T-cell (primary cell): Measurements from ENCODE around the gene TEKT3. TPM values are rescaled to one million over a fixed set of nuclear protein-coding genes. Genes with fewer than 3 reads are reported as not detected.

Source experiments
- ATAC-seq, 4 experiments: fragments of 200-7000 bp in 3 of 4; fragments of 150-1000 bp in 1 of 4; cut with Tn5 transposase; replicated peaks in 1 of 4; 1 replicate in 3 of 4; 2 replicates in 1 of 4; pipeline ENCODE4 v1.10.0; 2021; ENCODE audit warnings: moderate library complexity in 3 of 4, mild to moderate bottlenecking in 2 of 4, moderate number of reproducible peaks in 1 of 4
- CTCF ChIA-PET, 2 donors: fragments of 300-600 bp; sonication (Branson Sonifier 250); formaldehyde crosslinking; loops; one replicate each; lab custom pipeline; 2022; ENCODE audit warnings: antibody characterized with exemption in 2 of 2; lab: Charles Lee
- POLR2A ChIA-PET, 2 donors: fragments of 300-600 bp; sonication (Branson Sonifier 250); formaldehyde crosslinking; loops; one replicate each; lab custom pipeline; 2022; ENCODE audit warnings: antibody characterized with exemption in 2 of 2; lab: Charles Lee
- DNase-seq, 35 experiments: peaks; one replicate each; pipeline versions ENCODE4 v3.0.0 to v3.0.0-alpha.2; 2013 to 2023
- H3K27ac ChIP-seq: one replicate; pipeline ENCODE4 v1.5.1; 2013; ENCODE audit warnings: low read length
- H3K27me3 ChIP-seq, 2 experiments: replicated peaks in 1 of 2; 1 replicate in 1 of 2; 2 replicates in 1 of 2; pipeline versions ENCODE4 v1.6.1 to v1.7.0; 2013; ENCODE audit warnings: low read length in 1 of 2, mixed read lengths in 1 of 2; ENCODE audit not compliant: control insufficient read depth in 2 of 2, insufficient read depth in 2 of 2; ENCODE audit errors: extremely low read depth in 1 of 2
- H3K36me3 ChIP-seq, 2 donors: 1 replicate in 1 of 2; 2 replicates in 1 of 2; pipeline versions ENCODE4 v1.6.1 to v1.7.0; 2013; ENCODE audit warnings: low read length in 1 of 2; ENCODE audit not compliant: control insufficient read depth in 2 of 2, insufficient read depth in 1 of 2; ENCODE audit errors: extremely low read depth in 1 of 2
- H3K4me1 ChIP-seq, 2 experiments: 1 replicate in 1 of 2; 2 replicates in 1 of 2; pipeline versions ENCODE4 v1.6.1 to v1.7.0; 2013; ENCODE audit warnings: low read length in 2 of 2, mixed read lengths in 1 of 2; ENCODE audit not compliant: insufficient read depth in 2 of 2, control insufficient read depth in 1 of 2; ENCODE audit errors: extremely low read depth in 1 of 2
- H3K4me3 ChIP-seq, 2 donors: 1 replicate in 1 of 2; 2 replicates in 1 of 2; pipeline versions ENCODE4 v1.5.1 to v1.7.0; 2013; ENCODE audit warnings: mild to moderate bottlenecking in 2 of 2, low read length in 1 of 2, moderate library complexity in 1 of 2; ENCODE audit not compliant: control insufficient read depth in 1 of 2; ENCODE audit errors: extremely low read depth in 1 of 2
- H3K9me3 ChIP-seq: 2 replicates; pipeline ENCODE4 v1.7.0; 2013
- H3K27ac Mint-ChIP-seq, 2 donors: one replicate each; pipeline ENCODE4 v1.8.0; 2020 to 2021; ENCODE audit warnings: mild to moderate bottlenecking in 2 of 2, mixed read lengths in 2 of 2
- H3K27me3 Mint-ChIP-seq, 2 donors: one replicate each; pipeline ENCODE4 v1.8.0; 2021 to 2022; ENCODE audit warnings: mixed read lengths in 2 of 2
- H3K36me3 Mint-ChIP-seq: one replicate; pipeline ENCODE4 v1.8.0; 2021; ENCODE audit warnings: mixed read lengths
- H3K4me1 Mint-ChIP-seq, 3 donors: one replicate each; pipeline ENCODE4 v1.8.0; 2020 to 2022; ENCODE audit warnings: mixed read lengths in 3 of 3, mild to moderate bottlenecking in 1 of 3
- H3K4me3 Mint-ChIP-seq, 3 donors: one replicate each; pipeline ENCODE4 v1.8.0; 2020 to 2022; ENCODE audit warnings: mild to moderate bottlenecking in 3 of 3, mixed read lengths in 3 of 3, moderate library complexity in 3 of 3
- H3K9me3 Mint-ChIP-seq, 3 donors: one replicate each; pipeline ENCODE4 v1.8.0; 2020 to 2022; ENCODE audit warnings: mixed read lengths in 3 of 3
- WGBS: methylation state at CpG from one replicate; pipeline ENCODE4 v1.1.5; 2013; ENCODE audit warnings: missing lambda C conversion rate; ENCODE audit not compliant: insufficient coverage; 5-methylcytosine and 5-hydroxymethylcytosine counted together
- total RNA-seq, 35 experiments: library from RNA in 6 of 35; stranded (reverse) in 6 of 35; fragments of 120-200 nt in 1 of 35; gene quantifications; one replicate each; pipeline versions ENCODE4 v1.2.1 to v1.2.4 and lab custom pipeline; 2013 to 2026

Gene TEKT3
- total RNA-seq, 5 donors from 2014 or later (not counting 1 experiment from before 2014, with no cell fraction given), result 0.35 TPM; not detected in 4

DNA sequence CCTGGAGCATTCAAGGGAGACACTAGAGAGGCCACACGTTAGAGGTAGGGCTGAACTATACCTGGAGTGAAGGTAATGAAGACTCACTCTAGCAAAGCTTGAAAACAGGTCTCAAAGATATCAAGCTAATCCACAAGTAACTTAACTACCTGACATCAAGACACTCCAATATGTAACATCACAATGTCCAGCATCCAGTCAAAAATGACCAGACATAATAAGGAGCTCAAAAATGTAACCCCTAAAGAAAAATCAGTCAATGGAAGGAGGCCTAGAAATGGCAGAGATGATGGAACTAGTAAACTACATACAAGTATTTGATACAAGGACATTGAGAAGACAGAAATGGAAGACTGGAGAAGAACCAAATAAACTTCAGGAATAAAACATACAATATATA lies 6.0 kb downstream of the TEKT3 start:
- peaks cover 10 to 15% (median 13%) of the 10 kb centered on the region in 3 donors for H3K9me3 Mint-ChIP-seq
- H3K4me1 Mint-ChIP-seq, result no peaks in the 10 kb centered on the region
- DNase-seq (no peak), ATAC-seq (no peak)
- Histone ChIP-seq H3K27ac (no peak overlapping the region), H3K4me1 (no peaks in the 10 kb centered on the region), H3K9me3 (no peaks in the 10 kb centered on the region), H3K27me3 (peaks cover 7 to 12% of the 10 kb centered on the region in 2 experiments), H3K4me3 (no peak overlapping the region), H3K36me3 (no peaks in the 10 kb centered on the region)
- H3K36me3 Mint-ChIP-seq, result no peaks in the 10 kb centered on the region
- peaks cover 41 to 49% of the 10 kb centered on the region in 2 donors for H3K27me3 Mint-ChIP-seq
- no peak overlapping the region for H3K27ac Mint-ChIP-seq
- ChIA-PET CTCF (no interaction called here), POLR2A (no interaction called here)
- no CpG with 5 or more reads among the region's 1 CpG for WGBS
- H3K4me3 Mint-ChIP-seq, result no peak overlapping the region

DNA sequence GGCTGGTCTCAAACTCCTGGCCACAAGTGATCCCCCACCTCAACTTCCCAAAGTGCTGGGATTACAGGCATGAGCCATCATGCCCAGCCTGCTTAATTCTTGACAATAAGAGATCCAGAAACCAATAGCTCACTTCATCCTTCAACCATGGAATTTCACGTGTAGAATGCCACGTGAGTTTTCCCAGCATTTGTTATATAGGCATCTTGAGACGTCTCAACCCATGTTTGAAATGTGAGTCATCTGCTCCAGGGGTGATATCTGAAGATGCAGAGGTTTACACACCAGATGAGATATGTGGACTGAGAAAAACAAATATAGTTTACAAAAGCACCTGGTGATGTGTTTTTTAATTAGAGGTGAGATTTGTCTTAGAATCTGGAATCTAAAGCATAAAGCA lies 7.1 kb downstream of the TEKT3 start:
- Histone ChIP-seq H3K27ac (no peak overlapping the region), H3K36me3 (no peaks in the 10 kb centered on the region), H3K4me1 (no peaks in the 10 kb centered on the region), H3K27me3 (peaks cover 0 to 7% of the 10 kb centered on the region in 2 experiments), H3K9me3 (no peaks in the 10 kb centered on the region), H3K4me3 (no peak overlapping the region)
- WGBS, result 60% methylated on average over 1 of the region's 3 CpGs
- POLR2A ChIA-PET, result no interaction called here
- H3K9me3 Mint-ChIP-seq, result peaks cover 10 to 15% (median 13%) of the 10 kb centered on the region in 3 donors
- ATAC-seq (no peak), DNase-seq (no peak)
- CTCF ChIA-PET, result no interaction called here
- H3K27ac Mint-ChIP-seq, result no peak overlapping the region
- no peaks in the 10 kb centered on the region for H3K4me1 Mint-ChIP-seq
- peaks cover 37% of the 10 kb centered on the region in 2 donors for H3K27me3 Mint-ChIP-seq
- no peaks in the 10 kb centered on the region for H3K36me3 Mint-ChIP-seq
- no peak overlapping the region for H3K4me3 Mint-ChIP-seq

DNA sequence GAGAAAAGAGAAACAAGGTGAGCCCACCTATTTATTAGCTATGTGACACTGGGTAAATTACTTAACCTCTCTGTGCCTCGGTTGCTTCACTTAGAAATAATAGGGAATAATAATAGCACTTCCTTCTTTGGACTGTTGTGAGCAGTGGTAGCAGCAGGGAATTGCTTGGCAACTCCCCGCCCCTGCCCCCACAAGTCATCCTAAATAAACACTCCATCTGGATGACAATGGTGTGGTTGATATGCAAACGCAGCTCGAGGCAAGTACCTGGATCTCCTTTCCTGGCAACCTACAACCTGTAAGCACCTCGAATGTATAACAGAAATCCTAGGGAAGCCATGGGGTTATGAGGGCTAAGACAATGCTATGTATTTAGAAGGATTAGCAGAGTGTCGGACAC lies 9.1 kb downstream of the TEKT3 start:
- no peak for ATAC-seq
- Mint-ChIP-seq H3K36me3 (no peaks in the 10 kb centered on the region), H3K27me3 (peaks cover 33% of the 10 kb centered on the region in 2 donors), H3K9me3 (peaks cover 10 to 15% (median 13%) of the 10 kb centered on the region in 3 donors), H3K27ac (no peak overlapping the region), H3K4me3 (no peak overlapping the region), H3K4me1 (no peaks in the 10 kb centered on the region)
- Histone ChIP-seq H3K9me3 (no peaks in the 10 kb centered on the region), H3K36me3 (no peaks in the 10 kb centered on the region), H3K4me3 (no peak overlapping the region), H3K27me3 (peaks cover 0 to 7% of the 10 kb centered on the region in 2 experiments), H3K4me1 (no peaks in the 10 kb centered on the region), H3K27ac (no peak overlapping the region)
- POLR2A ChIA-PET, result no interaction called here
- WGBS, result no CpG with 5 or more reads among the region's 6 CpGs
- CTCF ChIA-PET, result no interaction called here
- DNase-seq, result no peak

DNA sequence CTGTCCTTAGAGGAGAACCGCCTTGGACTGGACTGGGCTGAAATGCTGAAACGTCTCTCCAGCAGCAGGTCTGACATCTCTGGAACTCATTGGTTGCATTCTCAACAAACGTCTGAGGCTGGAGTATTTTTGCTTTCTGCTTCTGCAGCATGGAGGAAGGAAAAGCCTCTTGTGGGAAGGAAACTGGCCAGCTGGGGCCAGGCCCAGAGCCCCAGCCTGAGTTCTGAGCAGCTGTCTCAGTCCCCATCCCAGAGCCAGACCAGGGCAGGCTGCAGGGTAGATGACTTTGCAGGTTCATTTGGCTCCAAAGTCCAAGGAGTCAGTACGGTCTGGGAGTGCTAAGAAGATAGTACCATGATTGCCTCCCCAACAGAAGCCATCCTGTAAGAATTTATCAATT lies 18.3 kb downstream of the TEKT3 start:
- Histone ChIP-seq H3K4me3 (no peak overlapping the region), H3K9me3 (no peaks in the 10 kb centered on the region), H3K27me3 (peaks cover 0 to under 1% of the 10 kb centered on the region in 2 experiments), H3K27ac (no peak overlapping the region), H3K36me3 (no peaks in the 10 kb centered on the region), H3K4me1 (no peaks in the 10 kb centered on the region)
- 76% methylated on average over 3 of the region's 4 CpGs for WGBS
- no peak for DNase-seq
- no peaks in the 10 kb centered on the region for H3K9me3 Mint-ChIP-seq
- H3K27me3 Mint-ChIP-seq, result peaks cover 18 to 29% of the 10 kb centered on the region in 2 donors
- H3K27ac Mint-ChIP-seq, result no peak overlapping the region
- H3K4me1 Mint-ChIP-seq, result no peaks in the 10 kb centered on the region
- no peaks in the 10 kb centered on the region for H3K36me3 Mint-ChIP-seq
- no peak overlapping the region for H3K4me3 Mint-ChIP-seq
- no peak for ATAC-seq
- POLR2A ChIA-PET, result no interaction called here
- CTCF ChIA-PET, result no interaction called here

DNA sequence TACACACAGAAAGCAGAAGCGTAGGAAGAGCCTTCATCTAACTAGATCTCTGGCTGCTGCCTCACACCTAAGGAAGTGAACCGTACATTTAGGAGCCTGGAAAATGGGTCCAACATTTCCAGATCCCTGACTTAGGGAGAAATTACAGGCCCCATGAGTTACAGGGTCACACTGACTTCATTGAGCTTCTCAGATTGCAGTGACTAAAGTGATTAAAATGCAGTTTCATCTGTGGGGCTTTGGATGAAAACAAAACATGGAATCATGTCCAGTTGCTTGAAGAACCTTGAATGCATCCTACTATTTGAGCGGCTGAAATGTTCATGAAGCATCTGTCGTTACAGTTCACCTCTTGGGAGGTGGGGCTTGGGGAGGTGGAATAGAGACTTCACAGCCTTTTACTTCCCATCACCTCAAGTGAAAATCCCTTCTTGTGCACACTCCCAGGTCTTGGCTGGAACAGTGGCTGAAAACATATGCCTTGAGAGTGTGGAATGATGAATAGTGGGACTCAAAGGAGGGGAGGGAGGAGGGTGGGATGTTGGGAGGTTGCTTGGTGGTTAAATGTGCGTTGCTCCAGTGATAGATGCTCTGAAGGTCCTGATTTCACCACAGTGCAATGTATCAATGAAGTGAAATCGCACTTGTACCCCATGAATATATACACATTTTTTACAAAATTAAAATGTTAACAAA lies 19.7 kb downstream of the TEKT3 start:
- DNase-seq (no peak), ATAC-seq (no peak)
- WGBS, result 80% methylated on average over 3 of the region's 6 CpGs
- CTCF ChIA-PET, result no interaction called here
- Mint-ChIP-seq H3K36me3 (no peaks in the 10 kb centered on the region), H3K27ac (no peak overlapping the region), H3K27me3 (peaks cover 18 to 30% of the 10 kb centered on the region in 2 donors), H3K9me3 (no peaks in the 10 kb centered on the region), H3K4me3 (no peak overlapping the region), H3K4me1 (no peaks in the 10 kb centered on the region)
- Histone ChIP-seq H3K27me3 (peaks cover 0 to 4% of the 10 kb centered on the region in 2 experiments), H3K4me1 (no peaks in the 10 kb centered on the region), H3K27ac (no peak overlapping the region), H3K9me3 (no peaks in the 10 kb centered on the region), H3K36me3 (no peaks in the 10 kb centered on the region), H3K4me3 (no peak overlapping the region)
- POLR2A ChIA-PET, result no interaction called here

DNA sequence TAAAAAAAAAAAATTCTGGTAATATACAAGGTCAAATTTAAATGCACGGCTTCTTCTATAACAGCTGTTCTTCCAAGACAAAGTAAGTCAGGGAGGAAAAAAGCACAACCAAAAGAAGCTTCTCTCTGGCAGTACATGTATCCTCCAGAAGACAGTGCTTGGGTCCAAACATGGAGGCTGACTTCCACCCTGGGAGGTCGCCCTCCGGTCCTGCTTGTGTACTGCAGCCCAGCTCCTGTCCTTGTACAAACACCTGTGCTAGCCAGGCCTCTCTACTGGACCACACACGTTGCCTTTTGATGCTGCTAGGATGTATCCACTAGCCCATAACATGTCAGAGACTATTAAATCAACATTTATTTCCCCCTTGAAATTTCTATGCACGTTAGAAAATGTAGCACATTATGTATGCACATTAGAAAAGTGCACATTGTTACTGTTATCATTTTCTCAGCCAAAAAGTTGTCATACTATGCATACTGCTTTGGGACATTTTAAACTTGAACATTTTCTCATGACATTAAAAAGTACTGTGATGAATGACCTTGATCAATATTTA lies 21.9 kb downstream of the TEKT3 start:
- Histone ChIP-seq H3K36me3 (no peaks in the 10 kb centered on the region), H3K9me3 (no peaks in the 10 kb centered on the region), H3K27me3 (peaks cover 0 to 5% of the 10 kb centered on the region in 2 experiments), H3K27ac (no peak overlapping the region), H3K4me1 (no peaks in the 10 kb centered on the region), H3K4me3 (no peak overlapping the region)
- 72% methylated on average over 3 of the region's 5 CpGs for WGBS
- ChIA-PET CTCF (no interaction called here), POLR2A (no interaction called here)
- peaks cover 9 to 14% of the 10 kb centered on the region in 2 donors for H3K27me3 Mint-ChIP-seq
- H3K36me3 Mint-ChIP-seq, result no peaks in the 10 kb centered on the region
- no peaks in the 10 kb centered on the region for H3K9me3 Mint-ChIP-seq
- DNase-seq, result no peak
- H3K4me3 Mint-ChIP-seq, result no peak overlapping the region
- H3K27ac Mint-ChIP-seq, result no peak overlapping the region
- no peak for ATAC-seq
- H3K4me1 Mint-ChIP-seq, result no peaks in the 10 kb centered on the region
